ENCODE data around the gene TLE3. TPM values are rescaled to one million over a fixed set of nuclear protein-coding genes. Genes with fewer than 3 reads are reported as not detected.
"Not testable (repeated sequence)": the region's sequence is repeated elsewhere in the genome, so short reads cannot be mapped to it uniquely, and the experiment has no call there.

TLE3 gene
- total and polyA plus RNA-seq, 9 donors, result 17.5 to 70.8 (median 58.9) TPM

DNA sequence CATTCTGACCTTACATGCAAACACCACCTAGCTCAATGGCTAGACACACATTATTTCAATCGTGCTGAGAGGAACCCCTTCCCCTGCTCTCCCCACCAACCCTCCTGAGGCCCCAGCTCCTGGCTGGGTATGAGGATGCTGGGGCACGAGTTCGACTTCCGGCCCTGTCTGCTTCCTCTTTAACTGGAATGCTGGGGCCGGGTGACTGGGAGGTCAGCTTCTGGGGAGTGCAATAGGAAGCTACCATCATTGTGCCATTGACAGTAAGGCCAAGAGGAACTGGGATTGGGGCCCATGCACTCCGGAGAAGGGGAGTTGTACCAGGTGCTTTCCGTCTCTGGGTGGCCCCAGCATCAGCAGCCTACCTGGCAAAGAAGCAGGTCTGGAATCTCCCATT is 15.6 kb upstream of the TLE3 start:
- Histone ChIP-seq H3K27ac (no peak overlapping the region), H3K9me3 (no peaks in the 10 kb centered on the region), H3K4me3 (no peak overlapping the region), H3K36me3 (no peaks in the 10 kb centered on the region), H3K27me3 (no peaks in the 10 kb centered on the region), H3K4me1 (ENCODE audit: insufficient read depth) (peaks cover 6% of the 10 kb centered on the region)
- 77 to 89% (median 85%) methylated on average over 7 of the region's 7 CpGs for WGBS, 3 donors
- TF ChIP-seq, protein P1, sequence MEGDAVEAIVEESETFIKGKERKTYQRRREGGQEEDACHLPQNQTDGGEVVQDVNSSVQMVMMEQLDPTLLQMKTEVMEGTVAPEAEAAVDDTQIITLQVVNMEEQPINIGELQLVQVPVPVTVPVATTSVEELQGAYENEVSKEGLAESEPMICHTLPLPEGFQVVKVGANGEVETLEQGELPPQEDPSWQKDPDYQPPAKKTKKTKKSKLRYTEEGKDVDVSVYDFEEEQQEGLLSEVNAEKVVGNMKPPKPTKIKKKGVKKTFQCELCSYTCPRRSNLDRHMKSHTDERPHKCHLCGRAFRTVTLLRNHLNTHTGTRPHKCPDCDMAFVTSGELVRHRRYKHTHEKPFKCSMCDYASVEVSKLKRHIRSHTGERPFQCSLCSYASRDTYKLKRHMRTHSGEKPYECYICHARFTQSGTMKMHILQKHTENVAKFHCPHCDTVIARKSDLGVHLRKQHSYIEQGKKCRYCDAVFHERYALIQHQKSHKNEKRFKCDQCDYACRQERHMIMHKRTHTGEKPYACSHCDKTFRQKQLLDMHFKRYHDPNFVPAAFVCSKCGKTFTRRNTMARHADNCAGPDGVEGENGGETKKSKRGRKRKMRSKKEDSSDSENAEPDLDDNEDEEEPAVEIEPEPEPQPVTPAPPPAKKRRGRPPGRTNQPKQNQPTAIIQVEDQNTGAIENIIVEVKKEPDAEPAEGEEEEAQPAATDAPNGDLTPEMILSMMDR (IDR thresholded peaks at IDR 0.05), result no peak
- TF ChIP-seq POLR2A (IDR thresholded peaks at IDR 0.05) (no peak), EP300 (IDR thresholded peaks at IDR 0.05) (no peak)
- no peak for DNase-seq
- intact Hi-C loops (cut with DNase I), result no loop called here

DNA sequence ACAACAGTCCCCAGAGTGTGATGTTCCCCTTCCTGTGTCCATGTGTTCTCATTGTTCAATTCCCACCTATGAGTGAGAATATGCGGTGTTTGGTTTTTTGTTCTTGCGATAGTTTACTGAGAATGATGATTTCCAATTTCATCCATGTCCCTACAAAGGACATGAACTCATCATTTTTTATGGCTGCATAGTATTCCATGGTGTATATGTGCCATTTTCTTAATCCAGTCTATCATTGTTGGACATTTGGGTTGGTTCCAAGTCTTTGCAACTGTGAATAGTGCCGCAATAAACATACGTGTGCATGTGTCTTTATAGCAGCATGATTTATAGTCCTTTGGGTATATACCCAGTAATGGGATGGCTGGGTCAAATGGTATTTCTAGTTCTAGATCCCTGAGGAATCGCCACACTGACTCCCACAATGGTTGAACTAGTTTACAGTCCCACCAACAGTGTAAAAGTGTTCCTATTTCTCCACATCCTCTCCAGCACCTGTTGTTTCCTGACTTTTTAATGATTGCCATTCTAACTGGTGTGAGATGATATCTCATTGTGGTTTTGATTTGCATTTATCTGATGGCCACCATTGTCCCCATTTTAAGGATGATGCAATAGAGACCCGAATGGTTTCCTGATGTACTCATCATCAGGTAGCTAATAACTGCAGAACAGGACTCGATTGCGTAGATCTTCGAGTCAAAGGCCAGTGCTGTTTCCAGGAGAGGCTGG is 15.0 kb upstream of the TLE3 start:
- H3K9me3 ChIP-seq; H3K4me1 ChIP-seq (ENCODE audit: insufficient read depth); H3K27me3 ChIP-seq; DNase-seq; H3K4me3 ChIP-seq; H3K27ac ChIP-seq; H3K36me3 ChIP-seq; intact Hi-C loops (cut with DNase I): not testable (repeated sequence)
- WGBS, 3 donors, result 86 to 95% (median 93%) methylated on average over 6 to 9 of the region's 9 CpGs

DNA sequence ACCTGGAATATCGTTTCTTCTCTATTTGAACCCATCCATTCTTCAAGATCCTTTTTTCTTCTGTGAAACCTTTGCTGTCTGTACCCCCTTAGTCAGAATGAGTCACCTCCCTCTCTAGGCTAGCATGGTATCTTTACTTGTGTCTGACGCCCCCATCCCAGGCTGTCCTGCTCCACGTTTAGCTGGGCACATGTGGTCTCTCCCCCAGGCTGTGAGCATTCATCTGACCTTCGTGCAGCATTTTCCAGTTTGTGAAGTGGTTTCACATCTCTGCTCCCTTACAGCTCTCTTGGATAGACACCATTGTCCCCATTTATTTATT is 14.3 kb upstream of the TLE3 start:
- Histone ChIP-seq H3K27me3 (no peaks in the 10 kb centered on the region), H3K36me3 (no peaks in the 10 kb centered on the region), H3K4me3 (no peak overlapping the region), H3K9me3 (no peaks in the 10 kb centered on the region), H3K4me1 (ENCODE audit: insufficient read depth) (peaks cover 6% of the 10 kb centered on the region), H3K27ac (peak overlapping the region in 1 of 2 donors; percentile 82)
- intact Hi-C loops (cut with DNase I), result no loop called here
- DNase-seq, result no peak
- no peak for TF ChIP-seq EP300 (IDR thresholded peaks at IDR 0.05)
- TF ChIP-seq POLR2A (IDR thresholded peaks at IDR 0.05), result no peak
- TF ChIP-seq, protein P1 (IDR thresholded peaks at IDR 0.05), result no peak
- 14 to 21% (median 15%) methylated on average over 3 to 4 of the region's 4 CpGs for WGBS, 3 donors

DNA sequence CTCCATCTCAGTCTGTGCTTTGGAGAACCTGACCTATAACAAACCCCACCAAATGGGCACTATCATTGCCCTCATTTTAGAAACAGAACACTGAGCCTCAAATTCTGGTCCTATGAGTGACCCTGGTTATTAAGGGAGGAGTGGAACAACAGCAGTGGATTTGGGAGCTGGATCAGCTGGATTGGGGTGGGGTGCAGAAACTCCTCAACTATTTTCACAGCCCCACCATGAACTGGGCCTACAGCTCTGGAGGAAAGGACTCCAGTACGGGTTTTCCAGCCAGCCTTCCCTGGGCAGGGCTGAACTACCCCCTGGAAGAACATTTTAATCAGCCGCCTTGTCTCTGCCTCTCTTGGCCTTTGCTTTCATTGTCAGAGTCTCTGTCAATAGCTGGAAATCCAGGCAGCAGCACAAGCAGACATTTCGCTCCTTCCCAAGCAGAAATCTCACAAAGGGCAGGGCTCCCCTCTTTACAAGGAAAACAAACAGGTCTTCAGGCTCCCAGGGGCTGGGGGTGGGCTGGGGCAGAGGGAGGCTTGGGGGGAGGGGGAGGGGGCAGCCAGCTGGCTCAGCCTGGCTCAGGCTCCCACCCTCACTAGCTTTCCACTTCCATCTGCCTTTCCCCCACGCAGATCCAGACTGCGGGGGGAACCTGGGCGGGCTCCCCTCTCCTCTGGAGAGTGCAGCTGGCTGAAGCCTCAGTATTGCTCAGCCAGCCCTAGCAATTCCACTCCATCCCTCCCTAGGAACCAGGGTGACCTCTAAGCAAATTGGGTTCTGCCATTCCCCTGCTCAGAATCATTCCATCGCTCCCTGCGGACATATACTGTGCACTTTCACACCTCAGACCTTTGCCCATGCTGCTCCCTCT is 13.7 kb upstream of the TLE3 start:
- TF ChIP-seq, protein P1 (IDR thresholded peaks at IDR 0.05), result no peak
- TF ChIP-seq POLR2A (IDR thresholded peaks at IDR 0.05), result peak; percentile 40
- 2 to 3% (median 3%) methylated on average over 8 of the region's 8 CpGs for WGBS, 3 donors
- peak overlapping the region in 1 of 2 donors; percentile 82 for H3K27ac ChIP-seq
- peaks cover 6% of the 10 kb centered on the region for H3K4me1 ChIP-seq (ENCODE audit: insufficient read depth)
- intact Hi-C loops (cut with DNase I), result no loop called here
- no peaks in the 10 kb centered on the region for H3K9me3 ChIP-seq
- H3K36me3 ChIP-seq, result no peaks in the 10 kb centered on the region
- H3K4me3 ChIP-seq, result no peak overlapping the region
- H3K27me3 ChIP-seq, result no peaks in the 10 kb centered on the region
- peak; percentile 83 to 89 (median 84) for DNase-seq

DNA sequence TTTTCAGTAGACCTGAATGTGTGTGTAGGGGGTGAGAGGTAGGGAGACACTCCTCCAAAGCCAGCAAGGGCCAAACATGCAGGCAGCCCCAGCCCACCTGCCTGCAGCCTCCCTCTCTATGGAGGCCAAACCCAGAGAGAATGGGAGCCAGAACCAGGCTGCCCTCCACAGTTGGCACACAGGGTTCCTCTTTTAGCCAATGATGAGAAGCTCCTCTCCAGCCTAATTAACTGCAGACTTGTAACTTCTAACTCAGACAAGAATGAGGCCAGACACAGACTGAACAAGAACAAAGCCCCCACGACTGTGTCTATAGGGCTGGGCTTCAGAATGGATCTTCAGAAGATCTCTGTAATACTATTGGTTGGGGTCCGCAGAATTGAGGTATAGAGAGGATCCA is 12.3 kb upstream of the TLE3 start:
- no peaks in the 10 kb centered on the region for H3K27me3 ChIP-seq
- WGBS, 3 donors, result 96 to 97% (median 97%) methylated on average over 2 of the region's 2 CpGs
- intact Hi-C loops (cut with DNase I), result no loop called here
- H3K9me3 ChIP-seq, result no peaks in the 10 kb centered on the region
- TF ChIP-seq, protein P1 (IDR thresholded peaks at IDR 0.05), result no peak
- TF ChIP-seq EP300 (IDR thresholded peaks at IDR 0.05) (no peak), POLR2A (IDR thresholded peaks at IDR 0.05) (no peak)
- H3K36me3 ChIP-seq, result no peaks in the 10 kb centered on the region
- H3K27ac ChIP-seq, result no peak overlapping the region
- no peak for DNase-seq
- H3K4me3 ChIP-seq, result no peak overlapping the region
- peaks cover 6% of the 10 kb centered on the region for H3K4me1 ChIP-seq (ENCODE audit: insufficient read depth)
